ENCODE results near the gene KCTD8. TPM values are rescaled to one million over a fixed set of nuclear protein-coding genes. Genes with fewer than 3 reads are reported as not detected.

The KCTD8 gene
- polyA plus RNA-seq, 1 donor from 2014 or later: 0.71 TPM

GRCh38 chr4:44147571-44148075 lies 301.0 kb downstream of the KCTD8 start:
- Histone ChIP-seq H4K20me1 (ENCODE audit: insufficient read depth) (no peaks in the 10 kb centered on the region), H3K4me3 (ENCODE audit: low read length) (no peak overlapping the region), H3F3A (ENCODE audit: insufficient read depth, low read length, poor library complexity, severe bottlenecking) (no peaks in the 10 kb centered on the region), H3K27me3 (ENCODE audit: insufficient read depth, low read depth, low read length) (no peaks in the 10 kb centered on the region), H3K4me2 (ENCODE audit: low read length) (no peak overlapping the region), H2AFZ (ENCODE audit: low read depth, low read length) (no peak overlapping the region), H3K27ac (ENCODE audit: low read length) (no peak overlapping the region), H3K9me3 (ENCODE audit: low read length) (no peaks in the 10 kb centered on the region), H3K79me2 (replicated peaks; ENCODE audit: insufficient read depth, low read length) (no peaks in the 10 kb centered on the region), H3K9ac (ENCODE audit: low read length) (no peak overlapping the region), H3K36me3 (ENCODE audit: insufficient read depth, low read length) (no peaks in the 10 kb centered on the region), H3K9me2 (ENCODE audit: insufficient read depth, low read length) (no peaks in the 10 kb centered on the region)
- no peak for TF ChIP-seq POLR2AphosphoS5 (IDR thresholded peaks at IDR 0.05)
- TF ChIP-seq RAD21 (conservative IDR thresholded peaks at IDR 0.05): no peak
- no peak for TF ChIP-seq REST (IDR thresholded peaks at IDR 0.05; ENCODE audit: borderline replicate concordance)
- no peak for TF ChIP-seq CTCF (IDR thresholded peaks at IDR 0.05; ENCODE audit: poor library complexity, severe bottlenecking)
- no peak for TF ChIP-seq EZH2 (IDR thresholded peaks at IDR 0.05; ENCODE audit: borderline replicate concordance, insufficient read depth, low read length, poor library complexity, severe bottlenecking)
- no peak for TF ChIP-seq MXI1 (conservative IDR thresholded peaks at IDR 0.05; ENCODE audit: poor library complexity, severe bottlenecking)
- no peak for TF ChIP-seq TAF1 (IDR thresholded peaks at IDR 0.05; ENCODE audit: low read depth)
- no peak for TF ChIP-seq SMC3 (conservative IDR thresholded peaks at IDR 0.05; ENCODE audit: poor library complexity)
- no peak for TF ChIP-seq EP300 (conservative IDR thresholded peaks at IDR 0.05; ENCODE audit: poor library complexity, severe bottlenecking)

GRCh38 chr4:44146516-44146915 lies 302.1 kb downstream of the KCTD8 start:
- Histone ChIP-seq H3K9me2 (ENCODE audit: insufficient read depth, low read length) (no peaks in the 10 kb centered on the region), H2AFZ (ENCODE audit: low read depth, low read length) (no peak overlapping the region), H3K27me3 (ENCODE audit: insufficient read depth, low read depth, low read length) (no peaks in the 10 kb centered on the region), H3K79me2 (replicated peaks; ENCODE audit: insufficient read depth, low read length) (no peaks in the 10 kb centered on the region), H4K20me1 (ENCODE audit: insufficient read depth) (no peaks in the 10 kb centered on the region), H3K4me2 (ENCODE audit: low read length) (no peak overlapping the region), H3K9me3 (ENCODE audit: low read length) (no peaks in the 10 kb centered on the region), H3K4me3 (ENCODE audit: low read length) (no peak overlapping the region), H3K36me3 (ENCODE audit: insufficient read depth, low read length) (no peaks in the 10 kb centered on the region), H3K27ac (ENCODE audit: low read length) (no peak overlapping the region), H3K9ac (ENCODE audit: low read length) (no peak overlapping the region), H3F3A (ENCODE audit: insufficient read depth, low read length, poor library complexity, severe bottlenecking) (no peaks in the 10 kb centered on the region)
- no peak for TF ChIP-seq SMC3 (conservative IDR thresholded peaks at IDR 0.05; ENCODE audit: poor library complexity)
- TF ChIP-seq RAD21 (conservative IDR thresholded peaks at IDR 0.05): no peak
- TF ChIP-seq POLR2AphosphoS5 (IDR thresholded peaks at IDR 0.05): no peak
- TF ChIP-seq TAF1 (IDR thresholded peaks at IDR 0.05; ENCODE audit: low read depth): no peak
- TF ChIP-seq CTCF (IDR thresholded peaks at IDR 0.05; ENCODE audit: poor library complexity, severe bottlenecking): no peak
- TF ChIP-seq EP300 (conservative IDR thresholded peaks at IDR 0.05; ENCODE audit: poor library complexity, severe bottlenecking): no peak
- no peak for TF ChIP-seq REST (IDR thresholded peaks at IDR 0.05; ENCODE audit: borderline replicate concordance)
- no peak for TF ChIP-seq MXI1 (conservative IDR thresholded peaks at IDR 0.05; ENCODE audit: poor library complexity, severe bottlenecking)
- TF ChIP-seq EZH2 (IDR thresholded peaks at IDR 0.05; ENCODE audit: borderline replicate concordance, insufficient read depth, low read length, poor library complexity, severe bottlenecking): no peak
